Smooth muscle cell of bladder (primary cell): ENCODE results near the gene CFAP43. TPM values are rescaled to one million over a fixed set of nuclear protein-coding genes. Genes with fewer than 3 reads are reported as not detected.

Experiments
- total RNA-seq: library from RNA; depleted of rRNA; stranded (reverse); fragments of >200 nt; gene quantifications from 2 replicates; pipeline ENCODE4 v1.2.3, GENCODE V29; 2014

CFAP43 gene, protein sequence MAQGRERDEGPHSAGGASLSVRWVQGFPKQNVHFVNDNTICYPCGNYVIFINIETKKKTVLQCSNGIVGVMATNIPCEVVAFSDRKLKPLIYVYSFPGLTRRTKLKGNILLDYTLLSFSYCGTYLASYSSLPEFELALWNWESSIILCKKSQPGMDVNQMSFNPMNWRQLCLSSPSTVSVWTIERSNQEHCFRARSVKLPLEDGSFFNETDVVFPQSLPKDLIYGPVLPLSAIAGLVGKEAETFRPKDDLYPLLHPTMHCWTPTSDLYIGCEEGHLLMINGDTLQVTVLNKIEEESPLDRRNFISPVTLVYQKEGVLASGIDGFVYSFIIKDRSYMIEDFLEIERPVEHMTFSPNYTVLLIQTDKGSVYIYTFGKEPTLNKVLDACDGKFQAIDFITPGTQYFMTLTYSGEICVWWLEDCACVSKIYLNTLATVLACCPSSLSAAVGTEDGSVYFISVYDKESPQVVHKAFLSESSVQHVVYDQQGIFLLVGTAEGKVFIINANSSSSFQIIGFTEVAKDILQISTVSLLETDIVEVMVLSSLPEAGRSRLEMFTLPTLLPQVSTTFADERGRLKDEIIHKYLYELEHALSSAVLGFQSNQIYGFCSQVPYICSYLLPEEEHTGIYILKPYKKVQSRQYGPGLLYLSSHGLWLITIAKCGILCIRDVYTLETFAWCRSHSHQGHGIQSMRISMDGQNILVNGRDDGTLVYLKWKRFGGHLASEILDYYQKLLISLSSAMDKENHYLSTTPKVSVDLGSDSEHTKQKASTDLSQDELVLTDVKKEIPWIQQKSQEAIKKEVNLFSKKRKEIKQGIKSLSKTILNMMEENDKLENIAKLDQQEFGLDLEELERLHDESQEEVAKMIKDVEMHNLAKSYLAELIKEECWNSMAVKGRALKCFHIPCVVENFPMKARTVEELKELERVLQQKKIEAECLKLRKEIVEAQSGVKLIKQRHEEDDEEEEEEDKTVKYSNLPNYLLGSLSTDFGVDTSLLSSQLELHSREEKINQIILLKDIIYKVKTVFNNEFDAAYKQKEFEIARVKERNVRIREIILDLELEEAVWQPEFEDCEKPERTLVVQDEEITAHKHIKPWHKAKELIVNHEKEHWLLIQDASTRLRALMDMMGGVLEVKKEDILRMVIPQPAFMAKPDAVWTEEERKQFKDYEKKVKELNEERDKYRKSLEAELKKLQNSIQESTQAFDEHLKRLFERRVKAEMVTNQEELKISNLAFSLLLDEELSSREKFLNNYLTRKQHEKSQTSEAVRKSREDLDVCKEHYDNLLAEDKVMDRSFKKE (N-terminal part only)
- total RNA-seq: 0.09 and 0.14 TPM in 2 replicates

DNA sequence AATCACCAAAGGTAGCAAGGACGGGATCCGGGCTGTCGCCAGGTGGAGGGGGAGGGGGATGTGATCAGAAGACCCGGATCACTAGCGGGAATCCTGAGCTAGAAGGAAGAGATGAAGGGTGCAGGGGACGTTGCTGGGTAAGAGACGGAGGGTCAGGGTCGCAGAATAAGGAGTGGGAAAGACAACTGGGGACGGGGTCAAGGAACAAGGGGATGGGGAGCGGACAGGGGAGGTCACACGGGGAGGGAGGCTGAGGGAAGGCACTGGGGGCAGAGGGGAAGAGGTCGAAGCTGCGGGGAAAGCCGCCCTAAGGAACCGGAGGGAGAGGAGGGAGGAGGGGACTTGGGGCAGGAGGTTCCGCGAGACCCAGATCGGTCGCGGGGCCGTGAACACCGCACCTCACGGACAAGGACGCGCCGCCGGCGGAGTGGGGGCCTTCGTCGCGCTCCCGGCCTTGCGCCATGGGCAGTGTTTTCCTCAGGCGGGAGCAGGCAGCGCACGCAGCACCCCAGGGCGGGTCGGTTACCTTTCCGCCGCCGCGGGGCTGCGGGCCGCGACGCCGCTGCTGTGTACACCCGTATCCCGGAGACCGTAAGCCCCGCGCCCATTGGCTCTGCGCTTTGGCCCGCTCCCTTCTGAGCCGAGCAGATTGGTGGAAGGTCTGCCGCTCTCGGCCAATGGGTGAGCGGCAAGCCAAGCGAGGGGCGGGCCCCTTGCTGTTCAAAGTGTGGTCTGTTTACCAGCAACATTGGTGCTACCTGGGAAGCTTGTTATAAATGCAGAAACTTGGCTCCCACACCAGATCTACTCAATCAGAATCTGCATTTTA, at the start of gene CFAP43:
Gene CFAP43, minus strand, starts transcription at position 581 of the 829 bp plus-strand sequence. Its CDS starts 118 bp downstream, at position 463.

DNA sequence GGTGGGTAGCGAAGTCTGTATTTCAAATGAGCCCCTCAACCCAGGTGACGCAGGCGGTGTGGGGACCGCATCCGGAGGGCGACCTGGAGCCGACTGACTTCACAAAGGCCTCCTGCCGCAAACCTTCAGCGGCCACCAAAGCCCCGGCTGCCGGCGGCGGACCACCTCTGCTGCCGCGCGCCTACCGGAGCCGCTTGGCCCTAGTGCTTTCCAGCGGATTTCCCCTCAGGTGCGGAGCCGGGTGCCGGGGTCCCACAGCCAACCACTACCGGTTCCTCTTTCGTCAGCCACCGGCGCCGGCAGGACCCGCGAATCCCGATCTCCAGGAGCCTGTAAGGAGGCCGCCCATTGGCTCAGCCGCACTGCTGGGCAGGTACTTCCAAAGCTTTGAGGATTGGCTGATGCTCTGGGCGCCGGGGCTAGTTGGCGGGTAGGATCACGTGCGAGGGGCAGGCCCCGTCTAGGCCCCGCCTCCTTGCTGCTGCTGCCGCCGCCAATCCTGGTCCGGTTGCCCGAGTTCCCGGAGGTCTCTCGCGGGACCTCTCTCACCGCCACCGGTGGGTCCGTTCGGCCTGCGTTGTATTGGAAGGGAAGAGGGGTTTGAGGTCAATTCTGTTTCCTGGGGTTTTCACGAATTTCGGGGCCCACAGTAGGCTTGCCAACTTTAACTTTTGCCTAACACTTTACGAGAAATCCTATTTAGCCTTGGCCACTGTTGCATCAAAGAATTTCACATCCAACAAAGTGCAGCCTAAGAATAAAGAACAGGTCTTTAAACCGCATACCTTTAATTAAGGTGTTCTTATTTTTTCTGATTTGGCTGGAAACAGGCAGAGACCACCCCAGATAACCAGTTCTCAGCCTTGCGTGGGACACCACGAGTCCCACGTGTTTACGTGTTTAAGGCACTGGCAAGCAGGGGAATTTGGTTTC, 36.8 kb upstream of the CFAP43 start, which contains the start of gene GSTO2:
Gene GSTO2, plus strand, starts transcription at position 472 of the 933 bp plus-strand sequence. CDS start 5,732 bp downstream, outside the sequence.

DNA sequence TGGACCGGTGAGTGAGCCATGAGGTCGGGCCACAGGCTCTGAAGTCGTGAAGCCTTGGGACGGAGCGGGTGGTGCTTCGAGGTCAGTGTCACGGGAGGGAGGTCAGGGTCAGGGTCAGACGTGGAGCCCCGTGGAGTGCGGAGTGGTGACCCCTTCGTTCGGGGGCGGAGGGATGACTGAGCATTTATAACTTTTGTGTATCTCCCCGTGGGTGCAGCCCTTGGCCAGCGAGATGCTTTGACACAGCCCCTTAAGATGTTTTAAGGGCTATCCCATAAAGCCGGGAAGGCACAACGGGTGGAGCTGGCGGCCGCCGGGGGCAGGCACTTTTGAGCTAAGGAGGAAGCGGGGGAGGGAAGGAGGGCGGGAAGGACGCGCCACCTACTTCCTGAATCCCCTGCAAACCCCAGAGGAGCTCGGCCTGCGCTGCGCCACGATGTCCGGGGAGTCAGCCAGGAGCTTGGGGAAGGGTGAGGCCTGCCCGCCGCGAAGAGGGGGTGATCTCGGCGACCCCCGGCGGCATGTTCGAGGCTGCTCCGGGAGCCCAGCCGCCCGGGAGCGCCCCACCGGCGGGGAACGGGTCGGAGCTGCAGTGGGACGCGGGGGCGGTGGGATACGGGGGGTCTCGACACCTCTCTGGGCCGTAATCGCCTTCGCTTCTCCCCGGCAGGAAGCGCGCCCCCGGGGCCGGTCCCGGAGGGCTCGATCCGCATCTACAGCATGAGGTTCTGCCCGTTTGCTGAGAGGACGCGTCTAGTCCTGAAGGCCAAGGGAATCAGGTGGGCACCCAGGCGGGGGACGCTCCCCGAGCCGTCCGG, 22.5 kb upstream of the CFAP43 start, which contains the start of gene GSTO1:
Gene GSTO1, plus strand, starts transcription at position 400 of the 818 bp plus-strand sequence. Its CDS starts 37 bp downstream, at position 437.

DNA sequence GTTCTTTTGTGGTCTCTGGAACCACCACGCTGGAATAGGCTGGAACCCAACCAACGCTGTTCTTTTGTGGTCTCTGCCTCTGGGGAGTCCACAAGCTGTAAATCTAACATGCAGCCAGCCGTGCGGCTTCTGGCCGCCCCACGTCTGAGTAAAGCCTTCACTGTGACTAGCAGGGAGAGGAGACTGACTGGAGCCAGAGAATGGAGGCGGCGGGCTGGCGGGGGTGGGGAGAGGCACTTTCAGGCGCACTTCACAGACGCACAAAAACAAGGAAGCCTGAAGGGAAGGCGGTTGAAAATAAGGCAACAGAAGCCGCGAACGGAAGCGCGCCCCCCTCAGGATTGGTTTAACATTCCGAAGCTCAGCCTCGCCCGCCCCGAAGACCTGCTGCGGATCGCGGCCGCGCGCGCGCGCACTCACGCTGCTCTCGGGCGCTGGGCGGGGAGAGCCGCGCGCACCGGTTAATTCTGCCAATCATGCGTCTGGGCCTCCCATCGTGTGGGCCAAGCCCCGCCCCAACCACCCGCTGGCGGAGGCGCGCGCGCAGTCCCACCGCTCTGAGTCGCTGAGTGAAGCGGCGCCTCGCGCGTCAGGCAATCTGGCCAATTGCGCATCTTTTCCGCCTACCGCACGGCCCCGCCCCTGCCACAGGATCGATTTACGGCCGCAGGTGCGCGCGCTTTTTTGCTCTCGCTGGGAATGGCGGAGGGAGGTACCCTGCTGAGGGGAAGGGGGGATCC, 110.5 kb downstream of the CFAP43 start, which contains the start of gene SFR1:
Gene SFR1, plus strand, starts transcription at position 687 of the 740 bp plus-strand sequence. Its CDS starts 13 bp downstream, at position 700.

DNA sequence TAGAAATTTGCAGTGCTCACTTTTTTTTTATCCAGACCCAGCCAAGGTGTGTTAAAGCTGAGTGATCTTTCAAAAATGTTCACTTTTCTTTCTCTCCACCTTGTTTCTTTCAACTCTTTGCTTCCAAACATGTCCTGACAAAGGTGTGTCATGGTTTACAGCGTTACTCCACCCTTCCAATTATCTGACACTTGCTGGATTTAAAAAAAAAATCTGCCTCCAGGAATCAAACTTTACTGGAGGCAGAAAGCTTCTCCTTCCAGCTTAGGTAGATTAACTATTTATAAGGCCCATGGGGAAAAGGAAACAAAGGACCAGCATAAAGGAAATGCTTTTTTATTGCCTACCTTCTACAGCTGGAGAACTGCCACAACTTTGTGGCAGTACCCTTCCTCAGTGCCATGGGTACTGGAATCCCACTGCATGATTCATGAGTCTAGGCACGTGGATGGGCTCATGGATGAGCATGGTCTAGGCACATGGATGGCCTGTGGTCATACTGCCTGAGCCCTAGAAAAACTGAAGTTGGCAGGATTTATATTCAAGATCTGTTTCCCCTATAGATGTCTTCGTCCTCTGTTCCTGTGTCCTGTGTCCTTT, 146.3 kb downstream of the CFAP43 start, which contains the start of gene COL17A1:
Gene COL17A1, minus strand, starts transcription at position 80 of the 600 bp plus-strand sequence. CDS start 5,207 bp downstream, outside the sequence.

Other genes starting within 250 kb of the CFAP43 start
- 0.43 and 0.74 TPM in 2 replicates for gene COL17A1, start 146.5 kb downstream of the CFAP43 start, total RNA-seq
- gene SFR1, start 110.2 kb downstream of the CFAP43 start, total RNA-seq: 4.8 and 6.1 TPM in 2 replicates
- 186 and 212 TPM in 2 replicates for gene GSTO1, start 22.5 kb upstream of the CFAP43 start, total RNA-seq
- gene GSTO2, start 36.8 kb upstream of the CFAP43 start, total RNA-seq: 2.0 and 3.3 TPM in 2 replicates
- 9.6 and 10.7 TPM in 2 replicates for gene ITPRIP, start 106.1 kb upstream of the CFAP43 start, total RNA-seq
- 0.92 and 1.3 TPM in 2 replicates for gene CFAP58, start 121.5 kb upstream of the CFAP43 start, total RNA-seq